ENCODE measurements around the gene ADARB2.
"Not testable (repeated sequence)": the region's sequence is repeated elsewhere in the genome, so short reads cannot be mapped to it uniquely, and the experiment has no call there.

Gene ADARB2

DNA sequence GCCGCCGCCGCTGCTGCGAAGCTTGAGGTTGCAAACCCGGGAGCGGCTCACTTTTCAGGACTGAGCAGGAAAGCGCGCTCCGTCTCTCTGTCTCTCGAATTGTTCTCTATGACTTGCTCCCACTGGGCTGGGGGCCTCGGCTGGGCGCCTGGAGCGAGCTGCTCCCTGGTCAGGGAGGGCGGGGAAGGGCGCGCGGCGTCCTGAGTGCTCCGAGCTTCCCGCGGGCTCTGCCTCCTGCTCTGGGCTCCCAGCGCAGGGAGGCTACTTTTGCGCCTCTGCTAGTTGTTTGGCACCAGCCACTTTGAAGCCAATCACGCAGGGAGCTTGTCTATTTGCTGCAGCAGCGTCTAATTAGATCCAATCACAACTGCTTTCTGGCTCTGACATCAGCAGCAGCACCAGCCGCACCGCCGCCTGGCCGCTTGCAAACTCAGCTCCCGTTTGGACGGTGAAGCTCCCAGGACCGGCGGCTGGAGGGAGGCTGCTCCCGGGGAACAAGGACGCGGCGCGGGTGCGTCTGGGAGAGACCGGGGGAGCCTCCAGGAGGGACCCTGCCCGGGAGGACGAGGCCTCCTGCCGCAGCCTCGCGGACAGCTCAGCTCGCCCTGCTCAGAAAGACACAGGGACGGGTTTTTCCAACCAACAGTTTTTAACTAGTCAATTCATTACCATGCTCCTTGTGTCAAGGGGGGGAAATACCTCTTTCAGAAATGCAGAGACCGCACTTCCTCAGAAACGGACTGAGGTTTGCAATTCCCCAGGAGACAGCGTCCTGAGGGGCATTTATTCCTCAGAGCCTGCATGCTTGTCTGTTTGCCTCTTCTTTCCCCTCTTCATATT, at the start of gene ADARB2:
Gene ADARB2, minus strand, starts transcription at position 304 of the 840 bp plus-strand sequence.
- peak; percentile 95 for DNase-seq

DNA sequence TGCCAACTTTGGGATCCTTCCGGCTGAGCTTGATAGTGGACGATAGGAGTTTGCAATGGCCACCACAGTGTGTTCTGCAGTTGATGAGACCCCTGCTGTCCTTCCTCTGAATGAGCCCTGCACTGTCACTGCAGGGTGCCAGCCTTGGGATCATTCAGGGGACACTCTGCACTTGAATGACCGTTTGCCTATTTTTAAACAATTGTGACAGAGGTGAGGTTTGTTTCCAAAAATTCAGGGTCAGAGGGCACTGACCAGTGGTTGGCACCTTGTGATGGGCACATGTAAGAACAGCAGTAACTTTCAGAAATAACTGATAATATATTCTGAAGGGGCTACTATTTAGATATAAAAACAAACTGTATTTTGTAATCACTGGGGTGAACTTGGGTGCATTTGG, 48.5 kb upstream of the ADARB2 start:
- DNase-seq, result no peak

DNA sequence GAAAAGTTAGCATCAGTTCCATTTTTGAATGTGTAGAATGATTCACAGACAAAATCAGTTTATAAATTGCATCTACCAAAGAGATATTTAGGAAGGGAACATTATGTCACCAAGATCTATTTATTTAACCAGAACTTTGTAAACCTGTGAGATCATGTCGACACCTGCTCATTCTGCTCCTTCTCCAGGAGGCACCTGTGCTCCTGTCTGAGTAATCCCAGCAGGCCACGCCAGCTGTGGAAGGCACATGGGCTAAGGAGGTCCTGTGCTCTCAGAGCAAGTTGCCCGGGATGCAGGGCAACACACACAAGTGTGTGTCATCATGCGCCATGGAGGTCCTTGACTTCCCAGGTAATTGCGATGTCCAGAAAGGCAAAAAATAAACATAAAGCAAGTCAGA, 45.5 kb upstream of the ADARB2 start:
- DNase-seq, result no peak

DNA sequence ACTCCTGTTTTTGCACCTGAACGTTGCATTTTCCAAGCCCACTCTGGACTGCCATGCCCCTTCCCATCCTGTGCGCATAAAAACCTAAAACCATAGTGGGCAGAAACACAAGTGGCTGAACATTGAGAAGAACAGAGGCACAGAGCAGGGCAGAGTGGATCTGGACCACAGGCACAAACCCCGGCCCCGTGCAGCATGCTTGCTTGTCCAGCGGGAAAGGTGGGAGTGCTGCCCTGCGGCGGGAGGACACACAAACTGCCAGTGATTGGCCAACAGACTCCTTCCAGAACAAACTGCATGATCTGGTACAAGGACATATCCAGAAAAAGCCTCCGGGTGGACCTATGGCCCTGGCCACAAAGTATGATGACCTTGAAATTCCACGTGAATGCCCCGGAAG, 42.5 kb upstream of the ADARB2 start:
- no peak for DNase-seq

DNA sequence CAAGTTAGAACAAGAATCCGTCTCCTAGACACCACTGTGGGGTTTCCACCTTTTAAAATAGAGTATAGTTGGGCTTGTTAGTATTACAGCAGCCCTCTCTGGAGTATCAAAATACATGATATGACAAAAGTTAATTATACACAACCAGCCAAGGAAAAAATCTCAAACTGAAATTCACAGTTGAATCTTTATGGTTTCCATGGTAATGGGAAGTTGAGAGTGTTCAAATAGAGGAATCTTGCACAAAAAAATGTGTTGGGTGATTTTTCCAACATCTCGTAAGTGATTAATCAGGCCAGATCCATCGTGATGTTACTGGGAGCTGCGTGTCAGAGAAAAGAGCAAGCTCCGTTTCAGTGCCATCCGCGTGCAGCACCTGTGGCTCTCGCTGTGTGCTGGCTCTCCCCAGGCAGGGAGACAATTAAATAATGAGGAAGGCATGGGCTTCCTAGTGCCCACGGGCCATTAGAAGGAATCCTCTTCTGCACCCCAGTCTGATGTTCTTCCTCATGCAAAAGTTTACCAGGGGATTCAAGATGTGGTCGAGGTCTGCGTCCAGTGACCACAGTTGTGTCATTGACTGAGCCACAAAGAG, 41.1 kb upstream of the ADARB2 start:
- no peak for DNase-seq

DNA sequence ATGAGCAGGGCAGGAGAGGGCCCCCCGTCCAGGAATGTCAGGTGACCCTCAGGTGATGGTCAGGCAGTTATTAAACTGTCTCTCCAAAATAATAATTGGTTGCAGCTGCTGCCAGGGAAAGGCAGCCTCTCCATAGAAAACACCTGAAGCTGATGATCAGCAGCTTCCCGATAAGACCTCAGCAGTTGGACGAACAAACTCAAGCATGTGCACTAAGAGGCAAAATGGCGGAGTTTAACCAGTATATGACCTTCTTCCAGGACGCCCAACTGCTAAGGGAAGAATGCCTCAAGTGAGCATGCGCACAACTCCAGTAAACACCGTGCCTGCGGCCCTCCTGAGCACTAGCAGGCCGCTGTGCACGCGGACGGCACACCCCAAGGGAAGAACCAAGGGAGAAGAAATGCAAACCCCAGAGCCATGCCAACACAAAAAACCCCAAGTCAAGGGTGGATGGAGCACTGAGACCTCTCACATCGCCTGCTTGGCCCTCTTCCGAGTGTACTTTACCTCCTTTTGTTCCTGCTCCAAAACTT, 38.9 kb upstream of the ADARB2 start:
- DNase-seq, result no peak

DNA sequence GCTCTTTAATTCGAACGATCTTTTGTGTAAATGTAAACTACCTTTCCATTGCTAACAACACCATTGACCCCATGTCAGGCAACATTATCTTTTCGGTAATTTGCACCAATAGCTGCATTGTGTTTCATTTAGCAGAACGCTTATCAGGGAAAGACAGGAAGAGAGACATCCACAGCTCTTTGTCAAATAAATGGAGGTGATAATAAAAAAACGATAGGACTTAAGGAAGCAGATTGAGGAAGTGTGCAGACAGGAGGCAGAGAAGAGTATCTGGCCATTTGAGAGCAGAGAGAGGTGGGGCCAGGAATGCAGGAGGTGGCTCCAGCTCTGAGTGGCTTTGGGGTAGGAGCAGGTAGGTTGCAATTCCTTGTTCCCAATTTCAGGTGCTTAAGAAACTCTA, 37.5 kb upstream of the ADARB2 start:
- DNase-seq, result no peak

DNA sequence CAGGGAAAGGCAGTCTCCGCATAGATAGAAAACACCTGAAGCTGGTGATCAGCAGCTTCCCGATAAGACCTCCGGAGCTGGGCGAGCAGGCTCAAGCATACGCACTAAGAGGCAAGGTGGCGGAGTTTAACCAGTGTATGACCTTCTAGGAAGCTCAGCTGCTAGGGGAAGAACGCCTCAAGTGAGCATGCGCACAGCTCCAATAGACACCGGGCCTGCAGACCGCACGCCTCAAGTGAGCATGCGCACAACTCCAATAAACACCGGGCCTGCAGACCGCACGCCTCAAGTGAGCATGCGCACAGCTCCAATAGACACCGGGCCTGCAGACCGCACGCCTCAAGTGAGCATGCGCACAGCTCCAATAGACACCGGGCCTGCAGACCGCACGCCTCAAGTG, 35.9 kb upstream of the ADARB2 start:
- not testable (repeated sequence) for DNase-seq

DNA sequence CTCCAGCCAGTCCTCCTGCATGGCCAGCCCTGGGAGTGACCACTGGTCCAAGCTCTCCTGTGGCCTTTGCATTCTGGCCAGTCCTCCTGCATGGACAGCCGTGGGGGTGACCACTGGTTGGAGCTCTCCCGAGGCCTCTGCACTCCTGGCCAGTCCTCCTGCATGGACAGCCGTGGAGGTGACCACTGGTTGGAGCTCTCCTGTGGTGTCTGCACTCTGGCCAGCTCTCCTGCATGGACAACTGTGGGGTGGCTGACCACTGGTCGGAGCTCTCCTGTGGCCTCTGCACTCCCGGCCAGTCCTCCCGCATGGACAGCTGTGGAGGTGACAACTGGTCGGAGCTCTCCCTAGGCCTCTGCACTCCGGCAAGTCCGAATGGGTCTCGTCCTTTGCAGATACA, 28.7 kb upstream of the ADARB2 start:
- no peak for DNase-seq

DNA sequence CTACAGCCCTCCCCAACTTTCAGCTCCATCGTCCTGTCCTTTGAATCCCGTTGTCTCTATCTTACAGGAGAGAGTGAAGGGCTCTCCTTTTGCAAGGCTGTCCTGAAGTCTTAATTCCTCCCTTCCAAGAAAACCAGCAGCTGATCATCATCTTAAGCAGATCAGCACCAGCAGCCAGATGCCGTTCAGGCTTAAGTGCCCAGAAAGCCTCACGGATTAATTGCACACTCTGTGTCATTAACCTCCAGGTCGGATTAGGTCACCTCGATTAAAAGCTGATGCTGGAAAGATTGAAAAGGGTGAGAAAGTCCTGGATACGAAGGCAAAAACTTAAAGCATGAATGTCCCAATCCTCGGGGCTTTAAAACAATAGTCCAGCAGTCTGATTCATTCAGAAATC, 24.8 kb upstream of the ADARB2 start:
- DNase-seq, result no peak

DNA sequence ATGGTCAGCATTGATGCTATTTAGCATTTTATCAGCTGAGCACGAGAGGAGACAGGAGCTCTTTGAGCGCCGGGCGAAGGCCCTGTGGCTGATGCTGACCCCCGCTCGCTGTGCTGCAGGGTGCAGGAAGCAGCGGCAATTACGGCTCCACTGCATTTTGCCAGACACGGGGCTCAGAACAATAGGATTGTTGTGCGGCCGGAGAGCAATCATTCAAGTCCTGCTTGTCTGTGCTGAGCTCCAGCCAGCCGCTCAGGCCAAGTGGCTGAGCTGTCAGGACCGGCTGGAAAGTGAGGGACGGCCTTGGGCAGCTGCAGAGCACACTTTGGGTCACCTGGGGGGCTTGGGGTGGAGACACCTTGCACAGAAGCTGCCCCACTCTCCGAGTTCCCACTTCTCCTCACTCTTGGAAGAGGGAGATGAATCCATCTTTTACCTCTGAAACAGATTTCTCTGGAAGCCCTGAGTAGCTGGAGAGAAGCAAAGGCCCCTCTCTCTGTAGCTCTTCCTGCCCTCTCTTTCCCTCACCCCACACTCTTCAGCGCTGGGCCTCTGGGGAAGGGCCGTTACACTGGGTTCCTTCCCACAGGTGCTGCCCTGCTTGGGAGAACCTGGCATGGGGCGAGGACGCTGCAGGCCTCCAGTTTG, 17.3 kb upstream of the ADARB2 start:
- DNase-seq, result peak; percentile 96

DNA sequence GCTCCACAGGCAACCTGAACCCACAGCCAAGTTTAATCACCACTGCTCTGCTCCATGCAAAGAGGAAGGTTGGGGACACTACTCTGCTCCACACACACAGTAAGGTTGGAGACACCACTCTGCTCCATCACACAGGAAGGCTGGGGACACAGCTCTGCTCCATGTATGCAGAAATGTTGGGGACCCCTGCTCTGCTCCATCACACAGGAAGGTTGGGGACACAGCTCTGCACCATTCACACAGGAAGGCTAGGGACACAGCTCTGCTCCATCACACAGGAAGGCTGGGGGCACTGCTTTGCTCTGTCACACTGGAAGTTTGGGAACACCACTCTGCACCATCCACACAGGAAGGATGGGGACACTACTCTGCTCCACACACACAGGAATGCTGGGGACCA, 14.8 kb upstream of the ADARB2 start:
- DNase-seq, result no peak

DNA sequence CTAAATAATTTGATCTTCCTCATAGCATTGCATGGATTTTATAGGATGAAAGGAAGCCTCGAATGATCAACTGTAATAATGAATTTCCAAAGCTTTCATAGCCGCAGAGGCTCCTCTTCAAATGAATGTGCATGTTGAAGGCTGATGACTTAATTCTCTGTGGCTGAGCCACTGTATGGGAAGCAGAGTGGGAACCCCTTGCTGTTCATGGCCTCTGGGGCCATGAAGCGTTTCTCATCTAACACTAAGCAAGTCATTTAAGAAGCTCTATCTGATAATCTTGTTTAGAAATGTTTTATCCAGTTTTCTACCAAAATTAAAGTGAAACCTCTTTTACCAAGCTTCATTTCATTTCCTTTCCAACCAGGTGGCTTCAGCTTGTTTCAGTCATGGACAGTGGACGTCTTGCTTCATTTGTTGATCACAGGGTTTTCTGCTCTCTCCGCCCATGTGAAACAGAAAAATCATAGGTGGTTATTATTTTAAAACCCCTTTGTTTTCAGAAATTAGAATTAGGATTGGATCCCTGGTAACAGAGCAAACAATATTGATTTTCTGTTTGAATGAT, 10.3 kb upstream of the ADARB2 start:
- DNase-seq, result no peak

DNA sequence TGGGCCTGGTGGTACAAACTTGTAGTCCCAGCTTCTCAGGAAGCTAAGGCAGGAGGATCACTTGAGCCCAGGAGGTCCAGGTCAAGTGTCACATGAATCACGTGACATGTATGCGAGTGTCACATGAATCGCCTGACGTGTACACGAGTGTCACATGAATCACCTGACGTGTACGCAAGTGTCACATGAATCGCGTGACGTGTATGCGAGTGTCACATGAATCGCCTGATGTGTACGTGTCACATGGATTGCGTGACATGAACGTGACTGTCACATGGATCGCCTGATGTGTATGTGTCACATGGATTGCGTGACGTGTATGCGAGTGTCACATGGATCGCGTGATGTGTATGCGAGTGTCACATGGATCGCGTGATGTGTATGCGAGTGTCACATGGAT, 9.5 kb upstream of the ADARB2 start:
- no peak for DNase-seq

DNA sequence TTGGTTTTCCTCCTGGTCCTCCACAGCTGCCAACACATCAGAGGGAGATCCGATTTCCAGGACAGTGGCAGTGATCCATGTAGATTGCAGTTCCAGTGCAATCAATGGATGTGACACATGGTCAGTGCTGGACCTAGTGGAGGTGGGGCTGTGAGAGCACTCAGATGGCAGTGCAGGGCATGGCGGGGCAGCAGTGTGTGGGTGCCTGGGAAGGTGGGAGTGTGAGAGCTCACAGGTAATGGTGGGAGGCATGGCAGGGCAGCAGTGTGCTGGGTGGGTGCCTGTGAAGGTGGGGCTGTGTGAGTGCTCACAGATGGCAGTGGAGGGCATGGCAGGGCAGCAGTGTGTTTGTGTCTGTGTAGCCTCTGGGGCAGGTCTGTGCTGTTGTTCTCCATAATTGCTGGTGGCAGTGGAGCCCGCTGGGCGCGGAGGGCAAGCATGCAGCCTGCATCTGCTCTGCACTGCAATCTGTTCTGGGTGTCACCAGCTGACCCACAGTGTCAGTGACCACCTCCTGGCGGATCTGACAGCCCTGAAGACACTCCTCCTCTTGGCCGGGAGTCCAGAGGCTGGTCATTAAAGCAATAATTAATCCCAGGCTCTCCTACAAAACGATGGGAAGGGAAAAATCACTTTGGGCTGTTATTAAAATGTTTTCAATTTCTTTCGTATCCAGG, 8.6 kb upstream of the ADARB2 start:
- DNase-seq, result no peak

DNA sequence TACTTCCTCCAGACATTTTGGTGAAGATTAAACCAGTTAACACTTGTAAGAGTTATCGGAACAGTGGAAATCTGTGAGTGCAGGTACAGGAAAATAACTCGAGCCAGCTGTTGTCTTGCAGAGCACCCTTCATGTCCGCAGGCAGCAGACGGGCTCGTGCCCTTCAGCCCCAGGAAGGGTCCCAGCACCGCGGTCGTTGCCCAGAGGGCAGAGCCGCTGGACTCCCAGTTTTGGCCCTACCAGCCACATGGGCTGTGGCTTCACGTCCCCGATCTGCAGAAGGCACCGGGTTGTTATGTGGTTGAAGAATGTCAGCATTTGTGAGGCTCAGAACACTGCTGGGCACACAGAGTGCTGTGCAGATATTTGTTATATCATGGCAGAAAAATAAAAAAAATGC, 7.2 kb upstream of the ADARB2 start:
- DNase-seq, result no peak

DNA sequence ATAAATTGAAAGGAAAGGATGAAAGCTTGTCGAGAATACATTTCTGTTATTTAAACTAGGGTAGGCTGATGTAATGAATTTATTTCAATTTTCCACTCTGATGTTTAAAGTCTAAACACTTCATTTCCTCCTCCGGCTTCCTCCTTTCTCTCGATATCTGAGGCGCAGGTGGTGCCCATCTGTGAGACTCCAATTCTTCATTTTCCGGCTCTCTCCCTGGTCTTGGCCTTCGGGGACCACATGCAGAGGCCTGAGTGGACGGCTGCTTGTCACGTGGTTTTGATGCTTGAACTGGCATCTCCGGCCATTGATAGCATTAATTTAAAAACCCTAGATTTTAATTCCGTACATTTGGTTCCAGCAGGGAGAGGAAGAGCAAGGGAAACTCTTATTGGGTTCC, 5.8 kb upstream of the ADARB2 start:
- no peak for DNase-seq

DNA sequence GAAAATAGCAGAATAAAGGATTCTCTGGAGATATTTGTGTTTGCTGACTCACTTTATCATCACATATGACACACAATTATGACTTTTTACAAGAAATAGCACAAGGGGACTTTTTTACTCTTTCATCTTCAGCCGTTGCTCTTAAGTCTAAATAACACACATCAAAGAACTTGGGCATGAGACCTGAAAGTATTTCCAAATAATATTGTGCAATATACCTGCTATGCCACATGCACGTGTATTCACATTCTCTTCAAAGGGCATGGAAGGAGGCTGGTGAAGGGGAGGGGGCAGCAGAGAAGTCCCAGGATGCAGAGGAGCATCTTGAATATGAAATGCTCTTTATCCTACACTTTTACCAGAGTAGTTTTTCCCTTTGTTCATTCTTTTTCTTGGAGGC, 4.1 kb upstream of the ADARB2 start:
- no peak for DNase-seq

DNA sequence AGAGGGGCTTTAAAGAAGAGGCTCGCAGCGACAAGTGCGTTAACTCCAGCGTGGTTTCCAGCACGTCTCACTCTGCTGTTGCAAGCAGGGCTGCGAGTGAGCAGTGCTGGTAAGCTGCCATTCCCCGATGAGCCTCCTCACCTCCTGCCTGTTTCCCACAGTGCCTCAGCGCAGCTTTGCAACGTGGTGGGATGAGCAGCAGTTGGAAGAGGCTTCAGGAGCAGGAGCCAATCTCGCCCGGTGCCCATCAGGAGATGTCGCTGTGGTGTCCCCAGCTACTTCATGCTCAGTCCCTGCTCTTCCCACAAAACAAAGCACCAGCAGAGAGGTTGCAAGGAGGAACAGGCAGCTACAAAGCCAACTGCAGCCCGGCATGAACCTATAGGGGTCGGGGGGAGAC, 2.4 kb upstream of the ADARB2 start:
- peak; percentile 59 for DNase-seq

DNA sequence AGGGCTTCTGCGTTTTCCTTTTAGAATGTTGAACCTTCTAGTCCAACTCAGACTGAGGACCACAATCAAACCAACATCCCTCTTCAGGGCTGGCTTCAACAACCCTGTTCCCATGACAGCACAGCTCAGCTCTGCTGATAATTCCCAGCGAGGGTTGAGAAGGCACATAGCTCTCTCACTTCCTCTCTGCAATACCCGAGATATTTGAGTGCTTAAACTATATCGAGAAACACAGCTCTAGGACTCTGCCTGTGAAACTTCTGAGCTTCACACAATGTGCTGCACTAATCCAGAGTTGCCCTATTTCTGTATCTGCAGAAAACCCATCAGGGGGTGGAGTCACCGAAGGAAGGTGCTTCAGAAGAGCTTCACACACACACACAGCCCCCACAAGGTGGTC, 1.6 kb upstream of the ADARB2 start:
- no peak for DNase-seq

DNA sequence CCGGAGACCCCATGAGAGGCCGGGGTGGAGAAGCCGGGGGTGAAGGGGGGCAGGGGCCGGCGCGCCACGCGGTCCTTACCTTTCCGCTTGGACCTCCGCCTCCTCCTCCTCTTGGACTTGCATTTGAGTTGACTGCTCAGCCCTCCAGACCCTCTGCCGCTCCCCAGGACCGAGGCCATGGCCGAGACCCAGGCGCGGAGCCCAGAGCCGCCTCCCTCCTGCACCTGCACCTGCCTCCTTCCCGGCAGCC, 428 bp downstream of the ADARB2 start:
- no peak for DNase-seq

DNA sequence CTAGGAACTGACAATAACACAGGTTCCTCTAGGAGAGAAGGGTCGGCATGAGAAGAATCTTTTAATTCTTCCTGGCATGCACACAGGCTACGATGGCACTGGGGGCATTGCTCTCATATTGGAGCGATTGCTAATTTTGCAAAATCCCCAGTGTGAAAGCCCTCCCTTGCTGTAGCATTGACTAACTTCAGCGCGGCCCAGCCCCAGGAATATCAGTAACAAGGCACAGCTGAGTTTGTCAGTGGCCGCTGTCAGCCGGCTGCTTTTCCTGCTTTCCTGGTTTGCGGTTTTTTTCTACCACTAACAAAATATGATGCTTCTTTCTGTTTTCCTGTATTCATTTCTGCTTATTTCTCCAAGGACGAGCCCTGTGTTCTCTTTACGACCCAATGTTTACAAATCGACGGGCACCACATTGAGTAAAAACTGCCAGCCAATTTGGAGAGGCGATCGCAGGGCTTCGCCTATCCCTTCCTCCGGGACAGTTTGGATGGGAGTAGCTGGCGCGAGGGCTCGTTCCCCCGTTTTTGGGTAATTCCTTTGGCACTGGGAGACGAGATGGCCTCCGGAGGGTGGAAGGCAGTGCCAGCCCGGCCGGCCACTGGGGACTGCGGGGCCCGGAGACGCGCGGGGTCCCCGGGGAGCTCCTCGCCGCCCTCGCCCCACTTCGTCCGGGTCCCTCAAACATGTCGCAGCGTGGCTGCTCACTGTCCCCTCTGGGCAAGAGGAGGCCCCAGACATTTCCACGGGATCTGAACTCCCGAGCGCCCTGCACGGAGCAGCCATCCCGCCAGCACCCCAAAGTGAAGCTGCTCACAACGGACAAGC, 967 bp downstream of the ADARB2 start:
- no peak for DNase-seq

DNA sequence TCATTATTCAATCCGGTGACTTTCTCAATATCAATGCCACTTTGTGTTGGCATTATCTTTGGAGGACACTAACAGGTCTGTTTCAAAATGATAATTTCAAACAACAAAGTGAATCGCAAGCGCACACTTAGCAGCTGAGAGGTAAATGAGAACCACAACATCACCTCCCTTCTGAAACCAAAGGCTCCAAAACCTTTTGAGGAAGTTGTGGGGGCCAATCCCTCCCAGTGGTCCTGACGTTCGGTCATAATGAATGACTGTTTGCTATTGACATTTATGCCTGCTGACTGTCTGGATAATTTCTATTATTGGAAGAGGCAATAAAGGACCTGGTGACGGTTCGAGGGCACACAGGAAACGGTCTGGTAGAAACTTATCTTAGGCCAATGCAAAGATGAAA, 1.8 kb downstream of the ADARB2 start:
- DNase-seq, result no peak

Measured in islet precursor cell (in vitro differentiated cells).